22Rv1 (cell line): ENCODE data around the gene ERN1.

Source experiments
- ZFX ChIP-seq: fragments of 450-650 bp; IDR thresholded peaks from 2 replicates; pipeline ENCODE4 v1.6.1; 2017; ENCODE audit warnings: antibody characterized with exemption, borderline replicate concordance
- TF ChIP-seq, protein P1 (sequence below): fragments of 450-650 bp; IDR thresholded peaks from 2 replicates; pipeline ENCODE4 v1.5.1; 2017; ENCODE audit warnings: mild to moderate bottlenecking

DNA sequence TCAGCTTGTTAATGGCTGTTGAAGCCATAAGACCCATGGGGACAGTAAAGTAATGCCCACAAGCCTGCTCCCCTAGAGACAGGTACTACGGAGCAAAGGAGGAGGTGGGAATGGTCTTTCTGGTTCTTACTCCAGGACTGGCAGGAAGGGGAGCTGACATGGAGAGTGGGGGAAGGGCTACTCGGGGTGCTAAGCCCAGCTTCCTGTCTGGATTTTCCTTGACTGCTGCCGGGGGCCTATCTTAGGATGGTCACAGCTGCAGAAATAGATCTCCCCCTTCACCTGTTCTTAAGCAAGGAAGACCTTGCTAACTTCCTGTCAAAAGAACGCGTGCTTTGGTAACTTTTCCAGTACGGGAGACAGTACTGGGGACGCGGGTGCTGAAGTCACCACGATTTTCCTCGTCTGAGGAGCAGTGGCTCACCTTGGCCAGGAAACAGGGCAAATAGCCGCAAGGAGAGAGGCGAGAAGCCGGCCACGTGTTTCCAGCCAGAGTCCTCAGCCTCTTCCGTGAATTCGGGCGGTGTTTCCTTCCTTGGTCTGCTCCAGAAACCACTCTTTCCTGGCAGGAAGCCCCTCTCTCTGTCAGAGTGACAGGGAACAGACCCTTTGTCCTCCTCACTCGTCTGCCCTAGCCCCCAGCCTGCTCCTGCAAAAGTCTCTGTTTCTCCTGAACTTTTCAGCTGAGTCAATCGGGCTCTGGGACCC, 132.4 kb downstream of the ERN1 start:
- TF ChIP-seq, protein P1, sequence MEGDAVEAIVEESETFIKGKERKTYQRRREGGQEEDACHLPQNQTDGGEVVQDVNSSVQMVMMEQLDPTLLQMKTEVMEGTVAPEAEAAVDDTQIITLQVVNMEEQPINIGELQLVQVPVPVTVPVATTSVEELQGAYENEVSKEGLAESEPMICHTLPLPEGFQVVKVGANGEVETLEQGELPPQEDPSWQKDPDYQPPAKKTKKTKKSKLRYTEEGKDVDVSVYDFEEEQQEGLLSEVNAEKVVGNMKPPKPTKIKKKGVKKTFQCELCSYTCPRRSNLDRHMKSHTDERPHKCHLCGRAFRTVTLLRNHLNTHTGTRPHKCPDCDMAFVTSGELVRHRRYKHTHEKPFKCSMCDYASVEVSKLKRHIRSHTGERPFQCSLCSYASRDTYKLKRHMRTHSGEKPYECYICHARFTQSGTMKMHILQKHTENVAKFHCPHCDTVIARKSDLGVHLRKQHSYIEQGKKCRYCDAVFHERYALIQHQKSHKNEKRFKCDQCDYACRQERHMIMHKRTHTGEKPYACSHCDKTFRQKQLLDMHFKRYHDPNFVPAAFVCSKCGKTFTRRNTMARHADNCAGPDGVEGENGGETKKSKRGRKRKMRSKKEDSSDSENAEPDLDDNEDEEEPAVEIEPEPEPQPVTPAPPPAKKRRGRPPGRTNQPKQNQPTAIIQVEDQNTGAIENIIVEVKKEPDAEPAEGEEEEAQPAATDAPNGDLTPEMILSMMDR: no peak
- no peak for TF ChIP-seq ZFX
